Stimulated activated CD8-positive, alpha-beta memory T cell treated with anti-CD3 and anti-CD28 coated beads, Interleukin-12 subunit alpha, Interleukin-12 subunit beta, amount 100 ng/mL, for 4 hours (primary cell): ENCODE measurements around the gene HERPUD2.
"Not testable (repeated sequence)": the region's sequence is repeated elsewhere in the genome, so short reads cannot be mapped to it uniquely, and the experiment has no call there.

Experiments
- DNase-seq: peaks from one replicate; pipeline ENCODE4 v3.0.0-alpha.2; 2020; ENCODE audit warnings: low read depth

HERPUD2 gene

DNA sequence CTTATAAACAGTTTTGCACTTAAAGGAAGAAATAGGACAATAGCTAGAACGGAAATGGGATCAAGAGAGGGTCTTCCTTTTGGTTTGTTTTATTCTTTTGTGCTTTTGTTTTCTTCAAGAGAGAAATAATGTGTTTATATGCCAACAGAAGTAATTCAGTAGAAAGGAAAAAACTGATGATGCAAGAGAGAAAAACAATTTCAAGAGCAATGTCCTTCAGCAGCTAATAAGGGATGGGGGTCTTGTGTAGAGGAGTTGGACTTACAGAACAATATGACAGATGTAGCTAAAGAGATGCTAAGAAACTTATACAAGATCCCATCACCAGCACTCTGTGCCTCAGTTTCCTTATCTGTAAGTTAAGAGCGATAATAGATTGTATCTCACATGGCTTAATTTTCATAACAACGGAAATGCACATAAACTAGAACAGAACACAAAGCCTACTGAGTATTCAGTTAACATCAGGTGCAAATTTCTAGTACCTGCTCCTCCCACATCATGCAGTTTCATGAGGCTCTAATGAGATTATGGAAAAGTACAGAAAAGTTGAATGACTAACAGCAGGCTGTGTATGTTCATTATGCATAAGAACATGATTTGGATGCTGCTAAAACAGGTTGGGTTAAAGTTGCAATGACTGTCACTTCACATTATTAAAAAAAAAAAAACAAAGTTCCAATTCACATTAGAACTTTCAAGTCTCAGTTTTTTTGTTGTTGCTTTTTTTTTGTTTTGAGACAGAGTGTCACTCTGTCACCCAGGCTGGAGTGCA lies 17.2 kb downstream of the HERPUD2 start:
- DNase-seq, result no peak

GRCh38 chr7:35676211-35676610 lies 18.7 kb downstream of the HERPUD2 start:
- no peak for DNase-seq

GRCh38 chr7:35670856-35671569 lies 23.9 kb downstream of the HERPUD2 start:
- DNase-seq, result no peak

DNA sequence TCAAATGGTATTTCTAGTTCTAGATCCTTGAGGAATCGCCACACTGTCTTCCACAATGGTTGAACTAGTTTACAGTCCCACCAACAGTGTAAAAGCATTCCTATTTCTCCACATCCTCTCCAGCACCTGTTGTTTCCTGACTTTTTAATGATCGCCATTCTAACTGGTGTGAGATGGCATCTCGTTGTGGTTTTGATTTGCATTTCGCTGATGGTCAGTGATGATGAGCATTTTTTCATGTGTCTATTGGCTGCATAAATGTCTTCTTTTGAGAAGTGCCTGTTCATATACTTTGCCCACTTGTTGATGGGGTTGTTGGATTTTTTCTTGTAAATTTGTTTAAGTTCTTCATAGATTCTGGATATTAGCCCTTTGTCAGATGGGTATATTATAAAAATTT lies 34.5 kb downstream of the HERPUD2 start:
- not testable (repeated sequence) for DNase-seq

- DNase-seq, result no peak
Observed at GRCh38 chr7:35658606-35659201, 36.2 kb downstream of the HERPUD2 start.

GRCh38 chr7:35657125-35657524 lies 37.8 kb downstream of the HERPUD2 start:
- no peak for DNase-seq

- DNase-seq, result not testable (repeated sequence)
Observed at GRCh38 chr7:35654558-35654957, 40.4 kb downstream of the HERPUD2 start.

DNA sequence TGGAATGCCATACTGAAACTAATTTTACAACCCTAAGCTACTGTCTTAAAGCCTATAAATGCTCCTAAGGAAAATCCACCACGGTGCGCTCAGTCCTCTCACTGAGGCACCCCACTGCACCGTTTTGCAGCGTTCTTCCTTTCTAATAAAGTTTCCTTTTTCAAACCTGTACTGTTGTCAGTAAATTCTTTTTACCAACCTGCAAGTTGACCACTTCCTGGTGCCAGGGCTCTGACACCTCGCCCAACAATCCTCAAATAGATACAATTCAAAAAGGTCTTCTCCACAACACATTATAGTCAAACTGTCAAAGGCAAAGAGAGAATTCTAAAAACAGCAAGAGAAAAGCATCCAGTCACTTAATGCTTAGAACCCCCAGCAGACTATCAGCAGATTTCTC lies 42.8 kb downstream of the HERPUD2 start:
- no peak for DNase-seq

DNA sequence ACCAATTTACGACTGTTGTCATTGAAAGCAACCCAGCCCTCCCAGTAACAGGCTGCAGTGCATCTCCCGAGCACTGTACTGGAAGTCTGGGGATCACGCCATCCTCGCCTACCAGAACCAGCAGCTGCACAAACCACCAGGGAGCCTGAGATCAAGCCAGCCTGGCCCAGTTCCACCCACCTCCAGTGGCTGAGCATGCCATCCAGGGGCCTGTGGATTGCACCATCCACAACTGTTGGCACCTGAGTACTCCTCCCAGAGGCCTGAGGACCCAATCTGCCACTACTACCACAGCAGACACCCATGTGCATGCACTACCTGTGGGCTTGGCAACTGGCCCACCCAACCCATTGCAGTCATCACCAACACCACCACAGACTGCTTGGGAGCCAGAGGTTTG lies 44.2 kb downstream of the HERPUD2 start:
- no peak for DNase-seq

GRCh38 chr7:35649711-35650110 lies 45.2 kb downstream of the HERPUD2 start:
- no peak for DNase-seq

DNA sequence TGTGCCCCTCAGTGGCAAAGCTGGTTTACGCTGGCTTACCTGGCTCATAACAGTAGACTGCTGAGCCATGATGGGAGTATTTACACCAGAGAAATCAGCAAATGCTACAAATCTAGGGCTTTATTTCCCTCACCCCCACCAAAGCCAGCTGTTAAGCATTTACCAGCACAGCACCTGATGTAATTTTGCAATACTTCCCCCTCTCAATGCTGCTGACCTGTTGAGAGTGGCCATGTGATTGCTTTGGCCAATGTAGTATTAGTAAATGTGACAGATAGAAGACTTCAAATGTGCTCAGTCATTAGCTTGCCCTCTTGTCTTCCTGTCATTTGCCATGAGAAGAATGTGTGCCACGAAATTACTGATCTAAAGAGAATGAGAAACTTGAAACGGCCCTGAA lies 46.6 kb downstream of the HERPUD2 start:
- DNase-seq, result no peak

- DNase-seq, result no peak
Observed at GRCh38 chr7:35647171-35647574, 47.8 kb downstream of the HERPUD2 start.

GRCh38 chr7:35646289-35647023 lies 48.5 kb downstream of the HERPUD2 start:
- no peak for DNase-seq

DNA sequence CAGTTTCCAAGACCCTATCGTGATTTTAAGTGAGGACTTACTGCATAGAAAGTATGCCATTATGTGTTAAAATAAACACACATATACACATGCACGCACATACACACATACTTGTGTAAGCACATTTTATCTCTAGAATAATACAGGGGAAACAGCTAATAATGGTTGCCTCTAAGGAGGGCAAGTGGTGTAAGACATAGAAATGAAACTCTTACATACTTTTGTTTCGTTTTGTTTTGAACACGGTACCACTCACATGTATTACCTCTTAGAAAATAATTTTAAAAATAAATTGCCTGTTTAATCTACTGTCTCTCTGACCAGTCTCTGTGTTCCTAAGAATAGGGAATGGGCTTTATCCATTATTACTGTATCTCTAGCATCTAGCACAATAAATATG lies 49.2 kb downstream of the HERPUD2 start:
- no peak for DNase-seq

DNA sequence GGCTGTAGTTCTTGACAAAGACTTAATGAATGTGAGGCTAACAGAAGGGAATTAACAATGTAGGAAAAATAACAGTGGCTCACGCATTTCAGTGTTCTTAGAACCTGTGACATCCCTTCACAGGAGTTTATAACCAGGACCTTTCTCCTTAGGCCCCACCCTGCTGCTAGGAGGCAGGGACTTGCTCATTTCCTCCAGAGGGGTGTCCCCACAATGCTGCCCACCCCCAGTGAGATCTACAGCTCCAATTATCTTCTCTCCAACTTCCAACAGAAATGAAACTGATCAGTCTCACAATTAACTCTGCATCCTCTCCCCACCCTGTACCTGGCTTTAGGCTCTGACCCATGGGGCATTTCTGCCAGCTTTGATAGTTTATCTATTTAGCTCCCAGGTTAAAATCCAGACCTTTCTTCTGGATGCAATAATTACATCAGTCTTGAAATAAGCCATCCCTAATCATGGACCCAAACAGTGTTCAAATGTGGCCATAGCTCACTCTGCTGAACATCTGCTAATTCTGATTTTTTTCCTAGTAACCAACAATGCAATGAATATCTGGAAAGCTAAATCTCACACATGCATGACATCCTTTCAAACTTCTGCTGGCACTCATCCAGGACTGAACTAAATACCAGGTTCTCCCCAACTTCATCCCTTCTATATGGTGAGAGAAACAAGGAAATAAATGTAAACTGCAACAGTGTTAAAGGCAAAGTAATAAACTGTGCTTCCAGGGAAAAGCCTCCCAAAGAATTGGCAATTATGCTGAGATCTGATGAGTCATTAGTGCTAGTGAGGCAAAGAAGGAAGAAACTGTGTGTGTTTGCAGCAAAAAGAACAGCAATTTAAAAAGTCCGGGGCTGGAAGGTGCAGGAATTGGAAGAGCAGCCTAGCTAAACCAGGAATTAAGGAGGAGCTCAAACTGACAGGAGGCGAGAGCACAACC lies 64.6 kb downstream of the HERPUD2 start:
- DNase-seq, result no peak

DNA sequence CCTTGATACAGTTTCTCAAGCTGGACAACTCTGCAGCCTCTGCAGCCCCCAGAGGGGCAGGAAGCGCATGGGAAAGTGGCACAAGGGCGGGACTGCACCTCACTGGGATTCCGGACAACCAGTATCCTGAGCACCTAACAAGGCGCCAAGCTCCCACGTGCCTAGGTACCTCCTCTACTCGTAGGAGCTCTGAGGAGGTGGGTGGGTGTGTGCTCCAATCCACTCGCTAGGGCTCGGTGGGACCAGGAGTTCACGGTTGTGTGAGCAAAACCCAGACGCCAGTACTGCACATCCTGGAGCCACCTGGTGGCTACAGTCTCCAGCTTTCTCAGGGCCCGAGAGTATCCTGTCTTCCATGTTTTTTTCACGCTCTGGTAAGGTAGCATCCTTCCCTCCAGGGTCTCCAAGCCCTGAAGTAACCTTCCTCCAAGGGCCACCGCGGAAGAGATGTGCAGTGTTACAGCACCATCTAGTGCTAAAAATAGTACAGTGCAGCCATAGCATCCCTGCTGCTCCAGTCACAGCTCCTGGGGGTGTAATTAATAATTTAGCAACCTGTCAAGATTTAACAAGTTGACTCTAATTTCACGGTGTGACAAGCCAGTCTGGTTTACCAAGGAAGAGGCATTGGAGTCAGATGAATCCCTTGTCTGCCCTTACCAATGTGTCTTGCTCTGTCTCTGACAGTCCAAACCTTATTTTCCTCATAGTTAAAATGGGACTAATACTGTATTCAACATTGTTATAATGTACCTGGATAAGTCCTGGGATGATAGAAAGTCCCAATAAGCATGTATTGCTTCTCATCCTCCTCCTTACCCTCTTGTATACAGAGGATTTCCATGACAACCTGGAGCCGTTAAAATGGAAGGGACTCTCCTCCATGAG lies 70.4 kb downstream of the HERPUD2 start:
- peak; percentile 11 for DNase-seq

GRCh38 chr7:35623381-35623780 lies 71.6 kb downstream of the HERPUD2 start:
- DNase-seq, result no peak

GRCh38 chr7:35619863-35620262 lies 75.1 kb downstream of the HERPUD2 start:
- no peak for DNase-seq

DNA sequence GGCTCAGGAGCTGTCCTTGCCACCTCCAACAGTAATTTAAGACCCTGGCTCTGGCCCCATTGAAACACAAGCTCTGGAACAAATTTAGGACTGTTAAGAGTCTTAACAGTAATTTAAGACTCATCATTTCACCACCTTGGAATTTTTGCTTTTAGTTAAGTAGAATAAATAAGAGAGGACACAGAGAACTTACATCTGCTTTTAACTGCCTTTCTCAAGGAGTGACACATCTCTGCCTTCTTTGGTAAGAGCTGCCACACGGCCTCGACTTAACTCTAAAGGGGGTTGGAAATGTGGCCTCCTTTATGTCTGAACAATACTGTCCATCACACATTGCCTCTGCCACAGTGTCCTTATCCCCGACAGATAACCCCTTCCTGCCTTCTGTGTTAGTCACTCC lies 77.9 kb downstream of the HERPUD2 start:
- no peak for DNase-seq

- DNase-seq, result no peak
Observed at GRCh38 chr7:35613150-35613549, 81.8 kb downstream of the HERPUD2 start.
